ENCODE data around the gene ZNF688. TPM values are rescaled to one million over a fixed set of nuclear protein-coding genes. Genes with fewer than 3 reads are reported as not detected.
"Not testable (repeated sequence)": the region's sequence is repeated elsewhere in the genome, so short reads cannot be mapped to it uniquely, and the experiment has no call there.

Gene ZNF688
- total RNA-seq, 2 donors from 2014 or later, result 16.6 to 24.4 TPM

- peak in 1 of 2 donors; percentile 56 for DNase-seq
- ATAC-seq, result peak; percentile 1
- intact Hi-C loops (cut with DNase I, micrococcal nuclease), result no loop called here
These were observed 10.3 kb downstream of the ZNF688 start for GRCh38 chr16:30561089-30561816.

- DNase-seq, result no peak
These were observed 11.8 kb downstream of the ZNF688 start for GRCh38 chr16:30559690-30560089.

GRCh38 chr16:30558789-30559377 is 12.6 kb downstream of the ZNF688 start:
- no peak for DNase-seq
- intact Hi-C loops (cut with DNase I, micrococcal nuclease), result no loop called here
- ATAC-seq, result no peak

More at GRCh38 chr16:30559690-30560089, 11.8 kb downstream of the ZNF688 start:
- ATAC-seq, result no peak
- intact Hi-C loops (cut with DNase I, micrococcal nuclease), result no loop called here

GRCh38 chr16:30557957-30558788 is 13.3 kb downstream of the ZNF688 start, which contains the start of gene ZNF764:
Gene ZNF764, minus strand, starts transcription at chr16:30558374. Its CDS starts 192 bp downstream, at chr16:30558182.
- intact Hi-C loops (cut with DNase I, micrococcal nuclease), result no loop called here
- ATAC-seq (peak; percentile 83), DNase-seq (peak; percentile 97 to 99)

- DNase-seq, result no peak
- intact Hi-C loops (cut with DNase I, micrococcal nuclease), result no loop called here
- no peak for ATAC-seq
These were observed 13.9 kb downstream of the ZNF688 start for GRCh38 chr16:30557707-30557956.

- intact Hi-C loops (cut with DNase I, micrococcal nuclease), result no loop called here
- DNase-seq (peak in 1 of 2 donors; percentile 49), ATAC-seq (no peak)
These were observed 15.4 kb downstream of the ZNF688 start for GRCh38 chr16:30556125-30556473.

- ATAC-seq (no peak), DNase-seq (peak in 1 of 2 donors; percentile 29)
- intact Hi-C loops (cut with DNase I, micrococcal nuclease), result no loop called here
These were observed 16.0 kb downstream of the ZNF688 start for GRCh38 chr16:30555315-30556124.

GRCh38 chr16:30554557-30555314 is 16.8 kb downstream of the ZNF688 start:
- intact Hi-C loops (cut with DNase I, micrococcal nuclease), result no loop called here
- no peak for ATAC-seq

GRCh38 chr16:30553393-30553899 is 18.1 kb downstream of the ZNF688 start:
- intact Hi-C loops (cut with DNase I, micrococcal nuclease), result no loop called here
- DNase-seq (no peak), ATAC-seq (no peak)

More at GRCh38 chr16:30554557-30555314, 16.8 kb downstream of the ZNF688 start:
- no peak for DNase-seq

GRCh38 chr16:30552956-30553355 is 18.6 kb downstream of the ZNF688 start:
- DNase-seq (no peak), ATAC-seq (no peak)
- intact Hi-C loops (cut with DNase I, micrococcal nuclease), result no loop called here

- intact Hi-C loops (cut with DNase I, micrococcal nuclease), result no loop called here
- no peak for DNase-seq
- no peak for ATAC-seq
These were observed 19.7 kb downstream of the ZNF688 start for GRCh38 chr16:30551781-30552180.

- peak; percentile 56 for ATAC-seq
- DNase-seq, result peak in 1 of 2 donors; percentile 32
- intact Hi-C loops (cut with DNase I, micrococcal nuclease), result no loop called here
These were observed 22.9 kb downstream of the ZNF688 start for GRCh38 chr16:30548416-30549253.

- no peak for DNase-seq
- no peak for ATAC-seq
- intact Hi-C loops (cut with DNase I, micrococcal nuclease), result no loop called here
These were observed 25.4 kb downstream of the ZNF688 start for GRCh38 chr16:30546115-30546514.

- ATAC-seq (no peak), DNase-seq (no peak)
- intact Hi-C loops (cut with DNase I, micrococcal nuclease), result no loop called here
These were observed 28.4 kb downstream of the ZNF688 start for GRCh38 chr16:30543067-30543466.

- peak; percentile 69 for ATAC-seq
- DNase-seq, result peak in 1 of 2 donors; percentile 65
- intact Hi-C loops (cut with DNase I, micrococcal nuclease), result no loop called here
These were observed 29.8 kb downstream of the ZNF688 start for GRCh38 chr16:30541502-30542329.

- DNase-seq; intact Hi-C loops (cut with DNase I, micrococcal nuclease): not testable (repeated sequence)
- peak; percentile 68 for ATAC-seq
These were observed 30.5 kb downstream of the ZNF688 start for GRCh38 chr16:30540916-30541464.
